PC-9 (cell line): ENCODE measurements around the gene MYRIP. TPM values are rescaled to one million over a fixed set of nuclear protein-coding genes. Genes with fewer than 3 reads are reported as not detected.

ENCODE experiments used
- BruUV-seq: library from RNA; stranded (reverse); fragments of 400-500 nt; replicated peaks from 2 replicates; lab custom pipeline; 2021; lab: Mats Ljungman, UMichigan
- CTCF ChIA-PET: fragments of 300-600 bp; sonication (Branson Sonifier 250); formaldehyde crosslinking; loops from one replicate; lab custom pipeline; 2022; ENCODE audit warnings: antibody characterized with exemption; lab: Charles Lee
- POLR2A ChIA-PET: fragments of 300-600 bp; sonication (Branson Sonifier 250); formaldehyde crosslinking; loops from one replicate; lab custom pipeline; 2022; ENCODE audit warnings: antibody characterized with exemption; ENCODE audit not compliant: unreplicated experiment; lab: Charles Lee
- DNase-seq, 2 experiments: peaks; one replicate each; pipeline versions ENCODE4 v3.0.0 to v3.0.0-alpha.2; 2015 to 2022; ENCODE audit warnings: mixed read lengths in 1 of 2
- H2AFZ ChIP-seq: fragments of 200-600 bp; sonication (generic); 2 replicates; pipeline ENCODE4 v1.8.1; 2017; ENCODE audit warnings: antibody characterized with exemption
- H3F3A ChIP-seq: fragments of 200-600 bp; sonication (generic); 2 replicates; pipeline ENCODE4 v1.8.1; 2017; ENCODE audit warnings: antibody characterized with exemption, mild to moderate bottlenecking, low read depth; ENCODE audit not compliant: insufficient read depth
- H3K27ac ChIP-seq: fragments of 200-600 bp; sonication (generic); 2 replicates; pipeline ENCODE4 v1.6.1; 2016; ENCODE audit warnings: mixed run types
- H3K27me3 ChIP-seq: fragments of 200-600 bp; sonication (generic); 2 replicates; pipeline ENCODE4 v1.6.1; 2016; ENCODE audit warnings: low read depth, mixed run types; ENCODE audit not compliant: insufficient read depth
- H3K36me3 ChIP-seq: fragments of 200-600 bp; sonication (generic); 2 replicates; pipeline ENCODE4 v1.6.1; 2016; ENCODE audit warnings: low read depth, mixed run types
- H3K4me1 ChIP-seq: fragments of 200-600 bp; sonication (generic); replicated peaks from 2 replicates; pipeline ENCODE4 v1.6.1; 2016; ENCODE audit warnings: mixed run types; ENCODE audit not compliant: insufficient read depth
- H3K4me2 ChIP-seq: fragments of 200-600 bp; sonication (generic); 2 replicates; pipeline ENCODE4 v1.6.1; 2017; ENCODE audit warnings: mixed run types
- H3K4me3 ChIP-seq: fragments of 200-600 bp; sonication (generic); 2 replicates; pipeline ENCODE4 v1.6.1; 2016; ENCODE audit warnings: mixed run types
- H3K79me2 ChIP-seq: fragments of 200-600 bp; sonication (generic); 2 replicates; pipeline ENCODE4 v1.6.1; 2017; ENCODE audit warnings: low read depth, mixed run types
- H3K9me2 ChIP-seq: fragments of 200-600 bp; sonication (generic); 2 replicates; pipeline ENCODE4 v1.8.1; 2017; ENCODE audit warnings: mild to moderate bottlenecking; ENCODE audit not compliant: insufficient read depth
- H3K9me3 ChIP-seq: fragments of 200-600 bp; sonication (generic); 2 replicates; pipeline ENCODE4 v1.8.1; 2016; ENCODE audit warnings: low read depth; ENCODE audit not compliant: insufficient read depth
- H4K20me1 ChIP-seq: fragments of 200-600 bp; sonication (generic); 2 replicates; pipeline ENCODE4 v1.8.1; 2017; ENCODE audit not compliant: insufficient read depth
- EZH2 ChIP-seq: fragments of 200-600 bp; sonication (generic); IDR thresholded peaks from 2 replicates; pipeline ENCODE4 v1.8.0; 2017; ENCODE audit warnings: antibody characterized with exemption, low read depth
- intact Hi-C: fragments of 100-400 bp; cut with micrococcal nuclease; formaldehyde crosslinking; loops from one replicate; pipeline ENCODE4 v1.10.0; 2022; ENCODE audit not compliant: unreplicated experiment
- total RNA-seq: library from RNA; stranded (reverse); gene quantifications from 2 replicates; pipeline ENCODE4 v1.2.3, GENCODE V29; 2021
- TF ChIP-seq, protein P1 (sequence below): fragments of 200-600 bp; sonication (generic); conservative IDR thresholded peaks from 2 replicates; pipeline ENCODE4 v1.6.1; 2017; ENCODE audit warnings: mixed run types, antibody characterized with exemption, mild to moderate bottlenecking, moderate library complexity

MYRIP gene
- total RNA-seq, 1 experiment from 2014 or later: not detected

DNA sequence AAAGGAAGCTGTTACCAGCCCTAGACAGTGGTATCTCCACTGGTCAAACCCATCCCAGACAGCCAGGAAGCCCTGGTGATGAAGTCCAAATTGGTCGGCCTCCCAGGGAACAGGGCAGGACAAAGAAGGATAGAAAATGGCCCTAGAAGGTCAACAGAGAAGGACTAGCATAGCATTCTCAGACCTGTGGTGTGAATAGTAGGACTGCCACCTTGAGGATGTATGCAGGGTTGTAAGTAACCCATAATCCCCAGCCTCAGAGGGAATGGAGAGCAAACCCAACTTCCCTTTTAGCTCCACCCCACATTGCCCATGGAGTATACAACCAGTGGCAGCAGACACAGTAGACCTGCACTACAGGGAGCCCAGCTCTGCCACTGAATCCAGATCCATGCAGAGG lies 431.5 kb downstream of the MYRIP start:
- no peaks in the 10 kb centered on the region for H3K79me2 ChIP-seq
- H3K9me3 ChIP-seq: no peaks in the 10 kb centered on the region
- no peak overlapping the region for H3K27ac ChIP-seq
- H3K4me2 ChIP-seq: no peak overlapping the region
- ChIA-PET CTCF (no interaction called here), POLR2A (no interaction called here)
- H3K36me3 ChIP-seq: no peaks in the 10 kb centered on the region
- no peak overlapping the region for H2AFZ ChIP-seq
- intact Hi-C loops: no loop called here
- H3F3A ChIP-seq: no peaks in the 10 kb centered on the region
- no peaks in the 10 kb centered on the region for H3K4me1 ChIP-seq
- DNase-seq: no peak
- no peak for TF ChIP-seq EZH2
- TF ChIP-seq, protein P1, sequence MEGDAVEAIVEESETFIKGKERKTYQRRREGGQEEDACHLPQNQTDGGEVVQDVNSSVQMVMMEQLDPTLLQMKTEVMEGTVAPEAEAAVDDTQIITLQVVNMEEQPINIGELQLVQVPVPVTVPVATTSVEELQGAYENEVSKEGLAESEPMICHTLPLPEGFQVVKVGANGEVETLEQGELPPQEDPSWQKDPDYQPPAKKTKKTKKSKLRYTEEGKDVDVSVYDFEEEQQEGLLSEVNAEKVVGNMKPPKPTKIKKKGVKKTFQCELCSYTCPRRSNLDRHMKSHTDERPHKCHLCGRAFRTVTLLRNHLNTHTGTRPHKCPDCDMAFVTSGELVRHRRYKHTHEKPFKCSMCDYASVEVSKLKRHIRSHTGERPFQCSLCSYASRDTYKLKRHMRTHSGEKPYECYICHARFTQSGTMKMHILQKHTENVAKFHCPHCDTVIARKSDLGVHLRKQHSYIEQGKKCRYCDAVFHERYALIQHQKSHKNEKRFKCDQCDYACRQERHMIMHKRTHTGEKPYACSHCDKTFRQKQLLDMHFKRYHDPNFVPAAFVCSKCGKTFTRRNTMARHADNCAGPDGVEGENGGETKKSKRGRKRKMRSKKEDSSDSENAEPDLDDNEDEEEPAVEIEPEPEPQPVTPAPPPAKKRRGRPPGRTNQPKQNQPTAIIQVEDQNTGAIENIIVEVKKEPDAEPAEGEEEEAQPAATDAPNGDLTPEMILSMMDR: no peak
- no peak overlapping the region for H3K4me3 ChIP-seq
- no TSS peak for BruUV-seq
- no peaks in the 10 kb centered on the region for H3K9me2 ChIP-seq
- H3K27me3 ChIP-seq: no peaks in the 10 kb centered on the region
- H4K20me1 ChIP-seq: no peaks in the 10 kb centered on the region

DNA sequence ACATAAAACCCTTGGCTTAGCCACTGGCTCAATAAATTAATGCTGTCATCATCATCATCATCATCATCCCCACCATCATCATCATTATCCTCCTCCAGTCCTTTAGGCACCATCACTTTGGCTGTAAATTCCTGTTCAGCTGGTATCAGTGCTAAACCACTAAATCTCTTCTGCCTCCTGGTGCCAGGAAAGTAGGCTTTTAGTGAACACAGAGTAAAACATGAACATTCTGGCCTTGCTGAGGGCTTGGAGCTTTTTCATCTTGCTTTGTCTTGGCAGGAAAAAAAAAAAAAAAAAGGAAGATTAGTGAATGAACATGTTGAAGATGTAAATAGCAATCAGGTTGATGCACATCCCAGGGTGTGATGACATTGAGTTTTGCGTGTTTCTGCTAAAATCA lies 432.8 kb downstream of the MYRIP start:
- no peaks in the 10 kb centered on the region for H3K36me3 ChIP-seq
- no peak overlapping the region for H3K4me2 ChIP-seq
- H3K27ac ChIP-seq: no peak overlapping the region
- no peak overlapping the region for H2AFZ ChIP-seq
- CTCF ChIA-PET: no interaction called here
- no TSS peak for BruUV-seq
- intact Hi-C loops: no loop called here
- H4K20me1 ChIP-seq: no peaks in the 10 kb centered on the region
- no peaks in the 10 kb centered on the region for H3K9me2 ChIP-seq
- H3K27me3 ChIP-seq: no peaks in the 10 kb centered on the region
- DNase-seq: no peak
- POLR2A ChIA-PET: no interaction called here
- no peak overlapping the region for H3K4me3 ChIP-seq
- no peaks in the 10 kb centered on the region for H3K79me2 ChIP-seq
- no peaks in the 10 kb centered on the region for H3K9me3 ChIP-seq
- no peaks in the 10 kb centered on the region for H3K4me1 ChIP-seq
- H3F3A ChIP-seq: no peaks in the 10 kb centered on the region
- TF ChIP-seq, protein P1: no peak
- no peak for TF ChIP-seq EZH2

DNA sequence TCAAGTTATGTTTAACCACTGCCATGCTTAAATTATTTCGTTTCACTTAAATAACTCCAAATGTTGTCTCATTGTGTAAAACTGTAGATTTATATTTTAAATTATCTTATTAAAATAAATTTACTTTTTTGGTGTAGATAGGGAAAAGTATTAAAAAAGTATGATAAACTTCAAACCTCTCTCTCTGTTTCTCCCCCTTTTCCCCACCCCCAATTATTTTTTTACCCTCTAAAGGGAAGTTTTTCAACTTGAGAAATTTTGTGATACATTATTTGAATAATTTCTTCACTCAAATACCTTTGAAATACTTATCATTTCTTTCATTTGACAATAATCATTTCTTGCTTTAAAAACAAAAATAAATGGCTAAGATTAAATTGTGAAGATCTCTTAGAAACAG lies 433.2 kb downstream of the MYRIP start:
- Histone ChIP-seq H4K20me1 (no peaks in the 10 kb centered on the region), H3K27ac (no peak overlapping the region), H3K9me2 (no peaks in the 10 kb centered on the region), H3K27me3 (no peaks in the 10 kb centered on the region), H3K4me2 (no peak overlapping the region), H3K79me2 (no peaks in the 10 kb centered on the region), H3K4me3 (no peak overlapping the region), H3F3A (no peaks in the 10 kb centered on the region), H2AFZ (no peak overlapping the region), H3K4me1 (no peaks in the 10 kb centered on the region), H3K36me3 (no peaks in the 10 kb centered on the region), H3K9me3 (no peaks in the 10 kb centered on the region)
- ChIA-PET POLR2A (no interaction called here), CTCF (no interaction called here)
- intact Hi-C loops: no loop called here
- no peak for TF ChIP-seq EZH2
- TF ChIP-seq, protein P1: no peak
- no TSS peak for BruUV-seq
- DNase-seq: no peak
